Right lobe of liver (tissue), 6 donors: ENCODE results near the gene FAM171A1. TPM values are rescaled to one million over a fixed set of nuclear protein-coding genes. Genes with fewer than 3 reads are reported as not detected.
"Not testable (repeated sequence)": the region's sequence is repeated elsewhere in the genome, so short reads cannot be mapped to it uniquely, and the experiment has no call there.

ENCODE experiments used
- ATAC-seq, 4 donors: fragments of 200-7000 bp; cut with Tn5 transposase; one replicate each; pipeline ENCODE4 v1.9.1; 2020; ENCODE audit warnings: mild to moderate bottlenecking in 4 of 4, moderate library complexity in 4 of 4
- DNase-seq, 3 donors: peaks; one replicate each; pipeline ENCODE4 v3.0.0-alpha.2; 2020
- H3K27ac ChIP-seq, 3 donors: fragments of 200-600 bp; one replicate each; pipeline ENCODE4 v1.8.0; 2022
- H3K27me3 ChIP-seq, 2 donors: fragments of 200-600 bp; one replicate each; pipeline ENCODE4 v1.8.0; 2022
- H3K36me3 ChIP-seq, 4 donors: fragments of 200-600 bp; sonication (generic) in 1 of 4; one replicate each; pipeline versions ENCODE4 v1.5.1 to v1.8.0; 2017 to 2022; ENCODE audit warnings: control low read depth in 1 of 4
- H3K4me1 ChIP-seq, 4 donors: fragments of 200-600 bp; sonication (generic) in 1 of 4; one replicate each; pipeline versions ENCODE4 v1.5.1 to v1.8.0; 2017 to 2022; ENCODE audit warnings: control low read depth in 1 of 4
- H3K4me3 ChIP-seq, 3 donors: fragments of 200-600 bp; one replicate each; pipeline ENCODE4 v1.8.0; 2022
- H3K9me3 ChIP-seq, 4 donors: fragments of 200-600 bp; sonication (generic) in 1 of 4; one replicate each; pipeline versions ENCODE4 v1.5.1 to v1.8.0; 2017 to 2022; ENCODE audit warnings: control low read depth in 1 of 4
- CTCF ChIP-seq, 4 donors: fragments of 200-600 bp in 3 of 4; fragments of 450-650 bp in 1 of 4; IDR thresholded peaks; one replicate each; pipeline versions ENCODE4 v1.5.1 to v1.8.0; 2016 to 2022; ENCODE audit warnings: antibody characterized with exemption in 4 of 4, mild to moderate bottlenecking in 2 of 4
- POLR2A ChIP-seq: fragments of 450-650 bp; IDR thresholded peaks from one replicate; pipeline ENCODE4 v1.6.1; 2017; ENCODE audit warnings: antibody characterized with exemption, mild to moderate bottlenecking
- WGBS: methylation state at CpG from one replicate; pipeline ENCODE4 v1.1.6; 2018; ENCODE audit warnings: low coverage, low lambda C conversion rate; ENCODE audit not compliant: insufficient coverage; ENCODE audit errors: missing lambda C conversion rate; 5-methylcytosine and 5-hydroxymethylcytosine counted together
- intact Hi-C, 2 donors: fragments of 100-400 bp; cut with DNase I; formaldehyde crosslinking; loops; one replicate each; pipeline versions ENCODE4 v1.11.2 to v1.14.1; 2022
- total RNA-seq, 6 experiments: library from RNA; depleted of rRNA in 2 of 6; stranded (reverse); fragments of >200 nt in 2 of 6; fragmentation: NEBNext Ultra II Directional in 3 of 6; extraction: Animal tissue kit (Norgen Biotek cat#: 25700) in 3 of 6; gene quantifications; one replicate each; pipeline versions ENCODE4 v1.1.0 to v1.2.4, GENCODE V29; 2016 to 2023
- donor health status: DM: no; HTN: yes; CAD: no.
- donor health status: DM: no; HTN: no; CAD: no.
- donor health status: DM: no; HTN: no; CAD: no.
- donor health status: DM: no; HTN: yes; CAD: no.
- donor health status: DM: no; HTN: yes; CAD: no.

The FAM171A1 gene
- total RNA-seq, 6 experiments from 2014 or later, result 6.1 to 12.1 (median 10.3) TPM

GRCh38 chr10:15333909-15334649 lies 37.0 kb downstream of the FAM171A1 start:
- H3K36me3 ChIP-seq, result no peaks in the 10 kb centered on the region
- no peak for TF ChIP-seq CTCF (IDR thresholded peaks at IDR 0.05)
- TF ChIP-seq POLR2A, result no peak
- 52% methylated on average over 6 of the region's 6 CpGs for WGBS
- H3K27me3 ChIP-seq, result no peaks in the 10 kb centered on the region
- H3K27ac ChIP-seq, result peak overlapping the region; percentile 19 to 84 (median 74)
- no peaks in the 10 kb centered on the region for H3K9me3 ChIP-seq
- intact Hi-C loops, result no loop called here
- peak; percentile 80 to 93 (median 83) for ATAC-seq
- H3K4me3 ChIP-seq, result peak overlapping the region in 1 of 3 donors; percentile 20
- H3K4me1 ChIP-seq, result peaks cover 0 to 34% (median 6%) of the 10 kb centered on the region in 4 donors
- DNase-seq, result peak in 1 of 3 donors; percentile 59

GRCh38 chr10:15333181-15333580 lies 37.9 kb downstream of the FAM171A1 start:
- intact Hi-C loops, DNase-seq, H3K27me3 ChIP-seq, H3K4me3 ChIP-seq, H3K36me3 ChIP-seq, H3K9me3 ChIP-seq, ATAC-seq: not testable (repeated sequence)
- Histone ChIP-seq H3K4me1 (peaks cover 0 to 34% (median 6%) of the 10 kb centered on the region in 4 donors), H3K27ac (peak overlapping the region in 2 of 3 donors; percentile 9 to 41)
- 72% methylated on average over 2 of the region's 8 CpGs for WGBS

- 57% methylated on average over 1 of the region's 1 CpG for WGBS
- H3K36me3 ChIP-seq, result no peaks in the 10 kb centered on the region
- H3K27me3 ChIP-seq, result no peaks in the 10 kb centered on the region
- H3K27ac ChIP-seq, result no peak overlapping the region
- H3K9me3 ChIP-seq, result no peaks in the 10 kb centered on the region
- H3K4me3 ChIP-seq, result no peak overlapping the region
- DNase-seq (no peak), ATAC-seq (no peak)
- intact Hi-C loops, result no loop called here
- TF ChIP-seq POLR2A (no peak), CTCF (IDR thresholded peaks at IDR 0.05) (no peak)
- H3K4me1 ChIP-seq, result peaks cover 0 to 34% (median 6%) of the 10 kb centered on the region in 4 donors
Observed at GRCh38 chr10:15331461-15331860, 39.6 kb downstream of the FAM171A1 start.

GRCh38 chr10:15329437-15329836 lies 41.7 kb downstream of the FAM171A1 start:
- Histone ChIP-seq H3K4me1 (peaks cover 0 to 17% (median 6%) of the 10 kb centered on the region in 4 donors), H3K36me3 (no peaks in the 10 kb centered on the region), H3K27me3 (no peaks in the 10 kb centered on the region), H3K27ac (no peak overlapping the region), H3K9me3 (no peaks in the 10 kb centered on the region), H3K4me3 (no peak overlapping the region)
- TF ChIP-seq CTCF (IDR thresholded peaks at IDR 0.05), result no peak
- no peak for TF ChIP-seq POLR2A
- WGBS, result 100% methylated on average over 1 of the region's 2 CpGs
- intact Hi-C loops, result no loop called here
- no peak for DNase-seq
- ATAC-seq, result no peak

GRCh38 chr10:15325944-15326284 lies 45.2 kb downstream of the FAM171A1 start:
- 58% methylated on average over 4 of the region's 4 CpGs for WGBS
- intact Hi-C loops, result no loop called here
- no peaks in the 10 kb centered on the region for H3K27me3 ChIP-seq
- no peaks in the 10 kb centered on the region for H3K36me3 ChIP-seq
- H3K27ac ChIP-seq, result no peak overlapping the region
- DNase-seq (no peak), ATAC-seq (no peak)
- no peak overlapping the region for H3K4me3 ChIP-seq
- H3K4me1 ChIP-seq, result peaks cover 0 to 16% (median 7%) of the 10 kb centered on the region in 4 donors
- TF ChIP-seq POLR2A (no peak), CTCF (IDR thresholded peaks at IDR 0.05) (no peak)
- no peaks in the 10 kb centered on the region for H3K9me3 ChIP-seq
